Measurements from ENCODE around the gene PAFAH2.

The PAFAH2 gene

GRCh38 chr1:26031196-26031595 lies 33.3 kb upstream of the PAFAH2 start:
- no peak for DNase-seq

GRCh38 chr1:26029864-26030481 lies 32.1 kb upstream of the PAFAH2 start:
- no peak for DNase-seq

- no peak for DNase-seq
These were observed 31.4 kb upstream of the PAFAH2 start for GRCh38 chr1:26029054-26029863.

- no peak for DNase-seq
These were observed 30.7 kb upstream of the PAFAH2 start for GRCh38 chr1:26028490-26028980.

DNA sequence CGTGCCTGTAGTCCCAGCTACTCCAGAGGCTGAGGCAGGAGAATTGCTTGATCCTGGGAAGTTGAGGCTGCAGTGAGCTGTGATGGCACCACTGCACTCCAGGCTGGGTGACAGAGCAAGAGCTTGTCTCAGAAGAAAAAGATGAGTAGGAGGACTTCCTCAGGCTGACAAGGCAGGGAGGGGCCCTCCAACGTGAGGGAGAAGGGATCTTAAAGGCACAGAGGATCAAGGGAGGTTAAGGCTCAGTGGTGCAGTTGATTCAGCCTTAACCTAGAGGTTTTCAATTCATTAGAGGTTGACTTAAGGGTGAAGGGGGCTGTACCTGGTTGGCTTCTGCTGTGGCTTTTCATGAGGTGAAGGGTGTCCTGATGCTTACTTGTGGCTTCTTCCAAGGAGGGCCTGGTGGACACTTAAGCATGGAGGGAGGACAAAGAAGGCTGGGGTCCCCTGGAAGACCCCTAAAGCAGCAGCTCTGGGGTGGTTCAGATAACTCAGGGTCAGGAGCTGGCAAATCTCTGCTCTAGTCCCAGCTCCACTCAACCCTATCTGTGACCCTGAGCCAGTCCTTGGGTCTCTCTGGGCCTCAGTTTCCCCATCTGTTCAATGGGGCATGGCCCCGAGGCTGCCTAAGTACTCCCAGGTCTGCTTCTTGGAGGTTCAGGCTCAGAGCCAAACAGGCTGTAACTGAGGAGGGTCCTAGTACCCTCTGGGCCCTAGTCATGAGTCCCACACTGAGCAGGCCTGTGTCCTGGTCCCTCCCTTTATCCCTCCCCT lies 30.0 kb upstream of the PAFAH2 start:
- no peak for DNase-seq

DNA sequence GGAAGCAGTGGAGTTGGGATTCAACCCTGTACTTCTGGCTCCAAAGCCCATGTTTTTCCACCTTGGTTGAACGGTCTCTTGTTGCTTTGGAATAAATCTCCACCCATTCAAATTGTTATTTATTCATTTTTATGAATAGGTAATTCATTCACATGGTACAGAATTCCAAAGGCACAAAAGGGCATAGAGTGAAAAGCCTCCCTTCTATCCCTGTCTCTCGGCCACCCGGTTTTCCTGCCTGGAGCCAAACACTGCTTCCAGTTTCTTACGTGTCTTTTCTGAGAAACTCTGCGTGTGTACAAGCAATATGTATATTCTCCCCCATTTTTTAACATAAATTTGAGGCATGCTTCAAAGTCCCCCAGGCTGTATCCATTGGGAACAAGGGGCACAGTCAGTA lies 27.7 kb upstream of the PAFAH2 start:
- no peak for DNase-seq

DNA sequence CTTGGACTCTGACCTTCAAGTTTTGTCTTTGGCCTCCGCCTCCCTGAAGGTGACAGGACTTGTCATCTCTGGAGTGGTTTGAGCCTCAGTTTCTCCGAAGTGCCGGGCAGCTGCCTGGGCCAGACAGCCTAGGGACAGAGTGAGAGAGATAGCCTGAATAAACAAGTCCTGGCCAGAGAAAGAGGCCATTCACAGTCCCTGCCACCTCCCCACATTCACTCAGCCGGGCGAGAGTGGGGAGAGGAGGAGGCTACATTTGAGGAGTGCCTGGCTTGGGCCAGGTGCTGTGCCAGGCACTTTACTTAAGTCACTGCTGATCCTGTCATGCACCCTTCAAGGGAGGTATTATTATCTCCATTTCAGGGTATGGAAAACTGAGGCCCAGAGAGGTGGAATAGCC lies 27.2 kb upstream of the PAFAH2 start:
- no peak for DNase-seq

GRCh38 chr1:26023826-26024225 lies 26.0 kb upstream of the PAFAH2 start:
- DNase-seq = no peak

- no peak for DNase-seq
These were observed 25.1 kb upstream of the PAFAH2 start for GRCh38 chr1:26023009-26023408.

DNA sequence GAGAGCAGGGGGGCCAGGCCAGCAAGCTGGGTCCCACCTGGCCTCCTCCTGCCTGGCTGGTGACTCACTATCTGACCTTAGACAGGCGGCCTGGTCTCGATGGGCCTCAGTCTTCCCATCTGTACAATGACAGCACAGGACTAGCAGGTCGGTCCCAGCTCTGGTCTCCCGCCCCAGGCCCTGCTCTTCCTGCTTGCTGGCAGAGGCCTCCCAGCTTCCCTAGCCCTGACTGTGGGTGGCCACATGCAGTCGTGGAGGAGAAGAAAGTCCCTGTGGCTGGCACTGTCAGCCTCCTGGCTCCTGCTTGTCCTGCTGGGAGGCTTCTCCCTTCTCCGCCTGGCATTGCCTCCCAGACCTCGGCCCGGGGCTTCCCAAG lies 24.5 kb upstream of the PAFAH2 start:
- no peak for DNase-seq

- no peak for DNase-seq
These were observed 24.0 kb upstream of the PAFAH2 start, which contains the start of gene EXTL1 for GRCh38 chr1:26021647-26022403. Gene EXTL1, plus strand, starts transcription at chr1:26021775. Its CDS starts 872 bp downstream, at chr1:26022647.

DNA sequence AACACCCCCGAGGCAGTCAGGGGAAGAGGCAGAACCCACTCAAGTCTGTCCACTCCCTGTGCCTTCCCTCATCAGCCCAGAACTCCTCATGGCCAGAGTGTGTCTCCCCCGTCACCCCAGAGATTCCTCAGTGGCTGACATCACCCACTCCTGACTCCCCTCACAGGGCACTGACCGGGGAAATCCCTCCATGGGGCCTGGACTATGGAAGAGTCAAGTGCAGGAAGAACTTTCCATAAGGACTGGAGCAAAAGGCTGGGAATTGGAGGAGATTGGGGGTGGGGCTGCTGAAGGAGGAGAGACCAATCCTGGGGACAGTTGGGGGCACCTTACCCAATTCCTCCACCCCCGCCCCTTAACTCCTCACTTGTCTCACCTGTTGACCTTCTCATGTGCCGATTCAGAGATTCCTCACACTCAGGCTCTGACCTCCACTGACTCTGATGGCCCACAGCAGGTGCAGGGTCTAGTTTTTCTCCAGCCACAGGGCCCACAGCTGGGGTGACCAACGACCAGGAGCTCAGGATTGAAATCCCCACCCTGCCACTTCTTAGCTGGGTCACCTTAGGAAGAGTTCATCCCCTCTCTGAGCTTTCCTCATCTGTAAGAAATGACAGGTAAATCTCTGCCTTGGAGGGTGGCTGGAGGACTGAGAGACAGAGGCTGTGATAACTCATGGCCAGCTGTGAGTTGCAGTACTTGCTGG lies 23.2 kb upstream of the PAFAH2 start:
- no peak for DNase-seq

DNA sequence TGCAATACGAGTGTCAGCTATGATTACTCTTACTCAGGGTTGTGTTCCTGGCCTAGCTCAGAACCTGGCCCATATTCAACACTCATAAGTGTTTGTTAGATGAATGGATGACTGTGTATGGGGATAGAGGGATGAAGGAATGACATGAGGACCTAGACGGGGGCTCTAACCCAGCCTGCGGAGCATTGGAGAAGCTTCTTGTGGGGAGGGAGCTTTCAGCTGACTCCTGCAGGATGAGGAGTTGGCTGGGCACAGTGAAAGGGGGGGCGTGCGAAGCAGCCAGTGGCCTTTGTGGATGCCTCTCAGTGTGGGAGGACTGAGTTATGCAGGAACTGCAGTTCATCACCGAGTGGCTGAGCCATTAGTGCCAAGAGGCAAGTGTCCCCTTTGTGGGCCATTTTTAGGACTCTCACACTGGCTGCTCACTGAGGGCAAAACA lies 22.5 kb upstream of the PAFAH2 start:
- DNase-seq = no peak

DNA sequence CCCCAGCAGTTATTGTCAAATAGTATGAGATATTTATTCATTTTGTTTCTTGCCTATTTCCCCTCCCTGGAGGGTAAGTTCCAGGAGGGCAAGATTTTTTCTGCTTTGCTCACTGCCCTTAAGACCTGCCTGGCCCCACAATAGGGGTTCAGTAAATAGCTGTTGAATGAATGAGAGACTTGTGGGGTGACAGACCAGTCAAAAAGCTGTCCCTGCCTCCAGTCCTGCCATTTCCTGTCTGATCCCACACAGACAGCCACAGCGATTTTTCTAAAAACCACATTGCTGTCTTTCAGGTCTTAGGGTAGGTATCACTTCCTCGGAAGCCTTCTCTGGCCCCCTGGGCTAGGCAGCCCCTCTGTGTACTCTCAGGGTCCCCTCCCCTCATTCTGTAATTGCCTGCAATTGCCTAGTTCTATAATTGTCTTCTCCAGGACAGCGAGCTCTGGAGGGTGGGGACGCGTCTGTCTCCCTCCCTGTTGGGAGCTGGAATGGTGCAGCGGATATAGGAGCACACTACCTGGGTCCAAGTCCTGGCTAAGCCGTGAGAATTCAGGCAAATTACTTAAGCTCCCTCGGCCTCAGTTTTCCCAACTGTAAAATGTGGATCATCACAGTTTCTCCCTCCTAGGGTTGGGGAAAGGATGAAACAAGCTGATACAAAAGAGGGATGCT lies 21.9 kb upstream of the PAFAH2 start:
- DNase-seq = no peak

DNA sequence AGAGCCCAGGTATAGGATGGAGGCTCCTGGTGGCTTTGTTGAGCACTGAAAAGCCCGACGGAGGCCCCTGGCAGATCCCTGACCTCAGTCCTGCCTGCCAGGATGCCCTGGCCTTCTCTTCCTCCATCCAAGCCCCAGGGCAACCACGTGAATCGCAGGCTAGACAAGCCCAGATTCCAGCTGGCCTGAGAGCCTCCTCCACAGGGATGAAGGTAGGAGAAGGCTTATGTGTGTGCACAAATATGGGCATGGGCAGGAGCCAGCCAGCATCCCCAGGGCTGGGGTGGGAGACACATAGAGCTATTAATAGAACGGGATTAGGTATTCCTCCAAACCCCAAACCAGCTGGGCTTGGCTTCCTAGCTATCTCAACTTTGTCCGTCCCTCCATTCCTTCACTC lies 19.7 kb upstream of the PAFAH2 start:
- no peak for DNase-seq

- no peak for DNase-seq
These were observed 19.2 kb upstream of the PAFAH2 start for GRCh38 chr1:26016953-26017545.

DNA sequence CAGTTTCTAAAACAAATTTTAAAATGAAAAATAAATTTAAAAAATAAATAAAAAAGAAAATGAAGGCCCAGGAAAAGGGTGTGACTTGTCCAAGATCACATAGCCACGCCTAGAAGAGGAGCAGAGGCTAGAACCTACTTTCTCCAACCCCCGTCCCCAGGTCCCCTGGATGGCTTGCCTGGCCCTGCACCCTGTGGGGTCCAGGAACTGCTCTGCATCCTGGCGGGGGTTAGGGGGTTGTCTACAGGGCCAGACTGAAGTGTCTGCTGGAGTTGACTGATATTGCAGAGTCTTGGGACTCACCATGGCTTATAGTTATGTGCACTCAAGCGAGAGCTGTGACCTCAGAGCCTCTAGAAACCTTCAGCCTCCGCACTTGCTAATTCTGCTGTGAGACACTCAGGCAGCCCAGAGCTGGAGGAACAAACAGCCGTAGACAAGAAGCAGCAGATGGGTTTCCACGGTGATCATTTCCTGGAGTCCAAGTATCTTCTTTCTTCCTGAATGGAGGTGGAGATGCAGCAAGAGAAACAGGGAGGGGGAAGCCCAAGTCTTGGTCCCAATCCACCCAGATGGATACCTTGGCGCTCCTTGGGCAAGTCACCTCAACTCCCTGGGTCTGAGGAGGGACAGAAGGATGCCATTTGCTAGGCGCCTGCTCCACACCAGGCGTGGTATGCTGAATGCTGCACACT lies 18.5 kb upstream of the PAFAH2 start:
- DNase-seq = no peak

DNA sequence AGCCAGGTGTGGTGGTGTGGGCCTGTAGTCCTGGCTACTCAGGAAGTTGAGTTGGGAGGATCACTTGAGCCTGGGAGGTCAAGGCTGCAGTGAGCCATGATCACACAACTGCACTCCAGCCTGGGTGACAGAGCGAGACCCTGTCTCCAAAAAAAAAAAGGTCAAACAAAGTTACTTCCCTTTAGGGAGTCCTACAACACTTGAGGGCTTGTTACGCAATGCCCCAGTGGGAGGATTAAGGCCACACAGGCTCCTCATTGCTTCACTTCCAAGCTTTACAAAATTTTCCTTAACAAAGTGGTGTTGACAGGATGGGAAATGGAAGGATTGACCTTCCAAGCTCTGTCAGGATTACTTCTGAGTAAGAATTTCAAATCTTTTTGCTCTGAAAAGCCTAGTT lies 17.5 kb upstream of the PAFAH2 start:
- no peak for DNase-seq

- no peak for DNase-seq
These were observed 16.3 kb upstream of the PAFAH2 start for GRCh38 chr1:26014179-26014578.

DNA sequence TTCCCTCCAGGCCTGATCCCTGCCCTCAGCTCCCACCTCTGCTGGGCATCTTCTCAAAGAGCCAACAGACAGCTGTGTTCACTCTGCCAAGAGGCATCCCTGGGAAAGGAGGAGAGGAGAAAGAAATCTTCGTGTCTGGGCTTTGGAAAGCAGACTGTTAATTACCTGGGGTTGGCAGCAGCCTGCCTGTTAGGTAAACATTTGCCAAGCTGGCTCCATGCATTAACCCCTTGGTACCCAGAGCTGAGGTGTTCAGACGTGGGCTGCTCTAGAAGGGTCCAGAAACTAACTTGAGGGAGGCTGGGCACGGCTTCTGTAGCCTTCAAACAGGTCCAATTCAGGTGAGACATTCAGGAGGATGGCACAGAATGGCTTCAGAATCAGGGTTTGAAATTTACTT lies 15.0 kb upstream of the PAFAH2 start:
- no peak for DNase-seq

- no peak for DNase-seq
These were observed 13.0 kb upstream of the PAFAH2 start for GRCh38 chr1:26010825-26011224.
